GM12801 (cell line): ENCODE results near the gene BOD1L1.

Source experiments
- TF ChIP-seq, protein P1 (sequence below): IDR thresholded peaks from one replicate; pipeline ENCODE4 v1.5.1; 2011; ENCODE audit warnings: control low read depth; ENCODE audit not compliant: insufficient read length; ENCODE audit errors: extremely low read depth

BOD1L1 gene

DNA sequence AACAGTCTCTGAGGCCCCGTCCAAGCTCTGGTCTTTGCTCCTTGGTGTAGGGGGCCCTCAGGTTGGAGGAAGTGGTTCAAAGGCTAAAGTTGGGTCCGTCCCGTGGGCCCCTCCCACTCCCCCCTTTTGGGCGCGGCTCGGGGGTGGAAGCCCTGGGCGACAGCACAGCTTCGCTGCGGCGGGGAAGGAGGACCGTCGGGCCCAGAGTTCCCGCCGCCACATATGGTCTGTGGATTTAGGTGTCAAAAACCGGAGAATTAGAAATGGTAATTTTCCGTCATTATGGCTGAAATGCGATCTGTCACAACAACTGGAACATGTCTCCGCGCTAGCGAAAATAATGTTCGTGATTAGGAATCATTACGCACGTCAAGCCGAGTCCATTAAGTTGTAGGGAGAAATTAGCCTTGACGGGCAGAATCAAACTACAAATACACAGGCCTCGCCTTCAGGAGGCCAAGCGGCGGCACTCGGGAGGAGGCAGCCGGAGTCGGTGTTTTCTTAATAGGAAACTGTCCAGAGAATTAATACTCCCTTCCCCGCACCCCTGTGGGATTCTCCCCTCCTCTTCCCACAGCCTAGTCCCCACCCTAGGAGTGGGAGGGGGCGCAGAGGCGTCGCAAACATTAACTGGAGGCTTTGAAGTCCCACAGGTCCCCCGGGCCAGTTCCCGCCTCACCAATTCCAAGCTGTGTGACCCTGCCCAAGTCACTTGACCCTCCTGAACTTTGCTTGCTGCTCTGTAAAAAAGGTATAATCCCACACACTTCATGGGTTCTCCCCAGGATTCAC is 98.2 kb downstream of the BOD1L1 start:
- TF ChIP-seq, protein P1, sequence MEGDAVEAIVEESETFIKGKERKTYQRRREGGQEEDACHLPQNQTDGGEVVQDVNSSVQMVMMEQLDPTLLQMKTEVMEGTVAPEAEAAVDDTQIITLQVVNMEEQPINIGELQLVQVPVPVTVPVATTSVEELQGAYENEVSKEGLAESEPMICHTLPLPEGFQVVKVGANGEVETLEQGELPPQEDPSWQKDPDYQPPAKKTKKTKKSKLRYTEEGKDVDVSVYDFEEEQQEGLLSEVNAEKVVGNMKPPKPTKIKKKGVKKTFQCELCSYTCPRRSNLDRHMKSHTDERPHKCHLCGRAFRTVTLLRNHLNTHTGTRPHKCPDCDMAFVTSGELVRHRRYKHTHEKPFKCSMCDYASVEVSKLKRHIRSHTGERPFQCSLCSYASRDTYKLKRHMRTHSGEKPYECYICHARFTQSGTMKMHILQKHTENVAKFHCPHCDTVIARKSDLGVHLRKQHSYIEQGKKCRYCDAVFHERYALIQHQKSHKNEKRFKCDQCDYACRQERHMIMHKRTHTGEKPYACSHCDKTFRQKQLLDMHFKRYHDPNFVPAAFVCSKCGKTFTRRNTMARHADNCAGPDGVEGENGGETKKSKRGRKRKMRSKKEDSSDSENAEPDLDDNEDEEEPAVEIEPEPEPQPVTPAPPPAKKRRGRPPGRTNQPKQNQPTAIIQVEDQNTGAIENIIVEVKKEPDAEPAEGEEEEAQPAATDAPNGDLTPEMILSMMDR: no peak

DNA sequence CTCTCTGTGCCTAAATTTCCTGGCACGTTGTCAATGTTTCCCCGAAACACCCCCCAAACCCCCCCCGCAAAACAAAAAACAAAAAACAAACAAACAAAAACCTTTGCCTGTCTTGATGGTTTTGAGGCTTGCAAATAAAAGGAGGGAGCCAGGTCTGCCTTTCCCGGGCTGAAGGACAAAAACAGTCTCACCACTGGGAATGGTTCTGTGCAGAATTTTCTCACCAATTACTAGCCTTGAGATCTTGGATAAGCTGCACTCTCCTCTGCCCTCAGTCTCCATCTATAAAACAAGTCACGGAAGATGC is 98.8 kb downstream of the BOD1L1 start:
- TF ChIP-seq, protein P1: no peak

DNA sequence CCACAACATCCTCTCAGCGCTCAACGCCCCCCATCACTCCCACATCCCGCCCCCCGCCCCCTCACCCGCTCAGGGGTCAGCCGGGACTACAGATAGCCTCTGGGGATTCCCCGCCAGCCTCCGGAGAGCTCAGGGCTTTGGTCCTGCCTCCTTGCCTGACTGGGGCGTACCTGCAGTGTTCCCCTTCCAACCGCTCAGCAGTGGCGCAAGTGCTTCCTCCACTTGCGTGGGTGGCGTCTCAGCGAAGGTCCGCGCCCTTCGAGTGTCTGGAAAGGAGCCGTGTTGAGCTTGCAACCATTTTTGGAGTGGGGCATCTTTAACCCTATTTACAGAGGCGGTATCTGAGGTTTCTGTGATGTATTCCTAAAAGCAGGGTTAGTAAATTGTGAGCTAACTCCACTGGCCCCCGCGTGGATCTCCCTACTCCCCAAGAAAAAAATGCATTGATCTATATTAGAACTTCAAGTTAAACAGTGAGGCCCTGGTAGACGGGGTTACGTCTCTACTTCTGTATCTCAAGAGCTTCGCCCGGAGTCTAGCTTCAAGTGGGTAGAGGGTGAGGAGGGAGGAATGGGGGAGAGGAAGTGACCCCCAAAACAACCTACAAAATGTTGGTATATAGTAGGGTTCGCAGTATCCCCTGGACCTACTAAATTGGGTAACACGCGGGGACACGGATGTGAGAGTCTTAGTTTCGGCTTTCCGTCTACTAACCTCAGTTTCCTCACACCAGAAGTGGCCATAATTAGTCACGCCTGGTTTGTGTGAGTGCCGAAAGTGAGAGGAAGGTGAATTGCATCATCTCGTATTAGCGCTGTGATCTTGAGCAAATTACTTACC is 99.3 kb downstream of the BOD1L1 start:
- TF ChIP-seq, protein P1: no peak

DNA sequence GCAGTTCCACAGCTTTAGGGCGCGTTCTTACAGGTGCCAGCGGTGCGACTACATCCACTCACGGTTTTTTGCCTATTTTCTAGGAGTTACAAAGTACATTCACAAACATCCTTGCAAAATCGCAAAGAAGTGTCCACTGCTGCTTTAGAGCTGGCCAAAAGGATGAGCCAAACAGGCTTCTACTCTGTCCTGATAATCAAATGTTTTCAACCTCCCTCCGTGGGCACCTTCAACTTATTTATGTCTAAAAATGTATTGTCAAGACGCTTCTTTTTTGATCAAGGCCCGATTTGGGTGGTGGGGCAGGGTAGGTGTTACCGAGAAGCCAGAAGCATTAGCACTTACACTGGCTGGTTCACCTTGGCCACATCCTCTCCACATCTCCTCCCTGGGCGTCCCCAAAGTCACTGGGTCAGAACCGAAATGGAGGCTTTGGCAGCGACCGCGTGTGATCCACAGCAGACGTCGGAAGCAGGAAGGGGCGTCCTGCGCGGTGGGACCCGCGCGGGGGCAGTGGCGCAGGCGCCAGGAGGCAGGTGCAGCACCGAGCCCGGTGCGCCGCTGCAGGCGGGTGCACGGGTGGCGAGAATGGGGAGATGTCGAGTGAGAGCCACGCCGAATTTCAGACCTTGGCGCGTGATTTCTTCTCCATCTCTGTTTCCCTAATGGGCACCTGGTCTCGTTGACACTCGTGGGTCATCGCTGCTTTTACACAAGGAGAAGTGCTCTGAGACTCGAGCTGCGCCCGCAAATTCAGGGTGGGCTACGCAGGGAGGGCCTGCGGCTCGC is 100.1 kb downstream of the BOD1L1 start:
- TF ChIP-seq, protein P1: no peak

DNA sequence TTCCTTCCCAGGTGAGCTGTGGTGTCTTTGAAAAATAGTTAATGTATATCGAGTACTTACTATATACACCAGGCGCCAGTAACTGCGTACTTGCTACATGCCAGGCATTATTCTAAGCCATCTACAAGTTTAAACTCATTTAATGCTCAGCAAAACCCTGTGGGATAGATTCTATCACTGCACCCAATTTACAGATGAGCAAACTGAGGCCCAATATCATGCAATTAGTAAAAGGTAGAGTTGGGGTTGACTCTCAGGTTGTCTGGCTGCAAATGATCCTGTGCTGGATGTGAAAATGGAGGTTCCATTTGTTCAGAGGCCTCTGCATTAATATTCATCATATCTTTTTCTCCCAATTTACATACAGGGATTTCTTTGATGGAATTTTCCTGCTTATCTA is 100.9 kb downstream of the BOD1L1 start:
- TF ChIP-seq, protein P1: no peak

DNA sequence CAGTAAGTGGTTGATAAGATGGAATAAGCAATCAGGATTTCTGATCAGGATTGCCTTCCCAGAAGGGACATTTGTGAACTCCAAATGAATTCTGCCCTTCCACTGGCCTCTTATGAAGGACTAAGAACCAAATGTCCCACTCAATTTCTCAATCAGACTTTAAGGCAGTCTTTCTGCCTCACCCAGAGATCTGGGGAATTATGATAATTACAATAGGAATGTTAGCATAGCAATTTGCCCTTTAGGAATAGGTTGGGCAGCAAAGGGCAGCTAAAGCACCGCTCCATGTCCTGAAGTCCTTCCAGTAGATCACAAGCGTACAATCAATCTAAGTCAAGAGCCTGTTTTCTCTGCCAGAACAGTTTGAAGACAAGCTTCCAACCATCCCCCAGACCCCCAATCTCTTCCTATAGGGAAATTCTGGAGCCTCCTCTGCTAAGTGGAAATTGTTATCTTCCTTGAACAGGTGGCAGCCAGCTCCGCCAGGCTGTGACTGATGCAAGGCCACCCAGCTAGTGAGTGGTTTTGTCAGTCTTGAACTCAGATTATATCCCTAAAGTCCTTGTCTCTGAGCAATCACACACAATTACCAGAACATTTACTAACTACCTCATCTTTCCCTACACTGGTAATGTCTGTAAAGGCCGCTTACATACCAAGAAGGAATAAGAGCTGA is 101.8 kb downstream of the BOD1L1 start:
- TF ChIP-seq, protein P1: no peak
